Liver (tissue), 9 donors: ENCODE results near the gene TRIM21. TPM values are rescaled to one million over a fixed set of nuclear protein-coding genes. Genes with fewer than 3 reads are reported as not detected.
"Not testable (repeated sequence)": the region's sequence is repeated elsewhere in the genome, so short reads cannot be mapped to it uniquely, and the experiment has no call there.

Experiments
- DNase-seq: peaks from one replicate; pipeline ENCODE4 v3.0.0-alpha.2; 2017; ENCODE audit warnings: low spot score
- H3K27ac ChIP-seq, 2 donors: one replicate each; pipeline ENCODE4 v1.7.0; 2013; ENCODE audit warnings: inconsistent platforms in 2 of 2, low read length in 2 of 2, control low read depth in 1 of 2, low read depth in 1 of 2, mild to moderate bottlenecking in 1 of 2
- H3K27me3 ChIP-seq, 4 donors: one replicate each; pipeline versions ENCODE4 v1.6.1 to v1.7.0; 2013; ENCODE audit warnings: low read length in 3 of 4, inconsistent platforms in 1 of 4, mild to moderate bottlenecking in 1 of 4, moderate library complexity in 1 of 4; ENCODE audit not compliant: control insufficient read depth in 4 of 4, insufficient read depth in 4 of 4
- H3K36me3 ChIP-seq, 4 donors: one replicate each; pipeline versions ENCODE4 v1.6.1 to v1.7.0; 2013; ENCODE audit warnings: low read length in 3 of 4, mild to moderate bottlenecking in 3 of 4, low read depth in 1 of 4, moderate library complexity in 1 of 4; ENCODE audit not compliant: control insufficient read depth in 4 of 4, insufficient read depth in 3 of 4
- H3K4me1 ChIP-seq, 4 donors: one replicate each; pipeline versions ENCODE4 v1.6.1 to v1.7.0; 2013; ENCODE audit warnings: low read length in 3 of 4, mild to moderate bottlenecking in 3 of 4, moderate library complexity in 1 of 4; ENCODE audit not compliant: control insufficient read depth in 4 of 4, insufficient read depth in 4 of 4
- H3K4me3 ChIP-seq, 3 donors: one replicate each; pipeline versions ENCODE4 v1.6.1 to v1.7.0; 2013; ENCODE audit warnings: low read length in 3 of 3, control low read depth in 1 of 3, low read depth in 1 of 3, mild to moderate bottlenecking in 1 of 3
- H3K9ac ChIP-seq, 2 donors: one replicate each; pipeline ENCODE4 v1.7.0; 2013; ENCODE audit warnings: low read length in 2 of 2, mild to moderate bottlenecking in 2 of 2, moderate library complexity in 2 of 2, control low read depth in 1 of 2, low read depth in 1 of 2
- H3K9me3 ChIP-seq, 4 donors: one replicate each; pipeline versions ENCODE4 v1.6.1 to v1.7.0; 2013; ENCODE audit warnings: low read length in 3 of 4; ENCODE audit not compliant: control insufficient read depth in 4 of 4
- EGR1 ChIP-seq, 2 donors: IDR thresholded peaks; 2 replicates each; pipeline ENCODE4 v1.6.1; 2016 to 2018; ENCODE audit warnings: antibody characterized with exemption in 2 of 2, low read depth in 2 of 2
- GABPA ChIP-seq, 2 donors: IDR thresholded peaks in 1 of 2; conservative IDR thresholded peaks in 1 of 2; 2 replicates each; pipeline ENCODE4 v1.6.1; 2016; ENCODE audit warnings: antibody characterized with exemption in 2 of 2, mild to moderate bottlenecking in 1 of 2, moderate library complexity in 1 of 2
- HNF4A ChIP-seq, 2 donors: conservative IDR thresholded peaks; 2 replicates each; pipeline ENCODE4 v1.6.1; 2016; ENCODE audit warnings: antibody characterized with exemption in 2 of 2, mild to moderate bottlenecking in 2 of 2
- HNF4G ChIP-seq: IDR thresholded peaks from 2 replicates; pipeline ENCODE4 v1.6.1; 2016; ENCODE audit warnings: antibody characterized with exemption
- JUND ChIP-seq, 2 donors: IDR thresholded peaks; 2 replicates each; pipeline ENCODE4 v1.6.1; 2016; ENCODE audit warnings: antibody characterized with exemption in 2 of 2
- NR2F2 ChIP-seq: IDR thresholded peaks from 2 replicates; pipeline ENCODE4 v1.6.1; 2016; ENCODE audit warnings: antibody characterized with exemption
- RAD21 ChIP-seq, 2 donors: IDR thresholded peaks; 2 replicates each; pipeline ENCODE4 v1.6.1; 2016; ENCODE audit warnings: antibody characterized with exemption in 2 of 2, mild to moderate bottlenecking in 2 of 2
- RXRA ChIP-seq, 2 donors: IDR thresholded peaks; 2 replicates each; pipeline ENCODE4 v1.6.1; 2017 to 2018; ENCODE audit warnings: antibody characterized with exemption in 2 of 2, mild to moderate bottlenecking in 1 of 2
- SP1 ChIP-seq: IDR thresholded peaks from 2 replicates; pipeline ENCODE4 v1.6.1; 2018; ENCODE audit warnings: antibody characterized with exemption, mild to moderate bottlenecking
- TAF1 ChIP-seq: conservative IDR thresholded peaks from 2 replicates; pipeline ENCODE4 v1.6.1; 2016; ENCODE audit warnings: antibody characterized with exemption, mild to moderate bottlenecking
- YY1 ChIP-seq: IDR thresholded peaks from 2 replicates; pipeline ENCODE4 v1.6.1; 2016; ENCODE audit warnings: antibody characterized with exemption, mild to moderate bottlenecking
- ZBTB33 ChIP-seq: IDR thresholded peaks from 2 replicates; pipeline ENCODE4 v1.6.1; 2016; ENCODE audit warnings: antibody characterized with exemption
- WGBS: extraction: QIAGEN DNeasy Blood & Tissue Kit; methylation state at CpG from one replicate; pipeline ENCODE4 v1.1.7; 2013; 5-methylcytosine and 5-hydroxymethylcytosine counted together
- polyA plus RNA-seq, 2 donors: library from polyadenylated mRNA; stranded (reverse) in 1 of 2; unstranded in 1 of 2; fragments of 200-250 nt in 1 of 2; fragments of >200 nt in 1 of 2; fragmentation: Nextera tagmentation in 1 of 2; extraction: Ambion mirVana in 1 of 2; gene quantifications; one replicate each; pipeline versions ENCODE4 v1.2.1 to v1.2.3, GENCODE V29; 2013 to 2015
- total RNA-seq, 2 donors: library from RNA; depleted of rRNA; stranded (reverse); fragments of >200 nt; gene quantifications; one replicate each; pipeline ENCODE4 v1.2.3, GENCODE V29; 2014
- TF ChIP-seq, protein P1 (sequence below): IDR thresholded peaks from 2 replicates; pipeline ENCODE4 v1.6.1; 2016; ENCODE audit warnings: antibody characterized with exemption
- TF ChIP-seq, protein P2 (sequence below): IDR thresholded peaks from 2 replicates; pipeline ENCODE4 v1.6.1; 2016; ENCODE audit warnings: antibody characterized with exemption, mild to moderate bottlenecking
- TF ChIP-seq, protein P3 (sequence below): IDR thresholded peaks from 2 replicates; pipeline ENCODE4 v1.6.1; 2016; ENCODE audit warnings: antibody characterized with exemption
- TF ChIP-seq, protein P4 (sequence below): fragments of 150-350 bp; IDR thresholded peaks from 2 replicates; pipeline ENCODE4 v1.5.1; 2017; ENCODE audit warnings: improper control_type of control experiment, low read depth, low read length; ENCODE audit not compliant: missing input control
- donor health status: healthy.
- donor health status: healthy.
- donor health status: healthy.
- donor health status: healthy.
- donor health status: healthy.

The TRIM21 gene
- total and polyA plus RNA-seq, 4 donors: 8.0 to 14.9 (median 12.4) TPM

DNA sequence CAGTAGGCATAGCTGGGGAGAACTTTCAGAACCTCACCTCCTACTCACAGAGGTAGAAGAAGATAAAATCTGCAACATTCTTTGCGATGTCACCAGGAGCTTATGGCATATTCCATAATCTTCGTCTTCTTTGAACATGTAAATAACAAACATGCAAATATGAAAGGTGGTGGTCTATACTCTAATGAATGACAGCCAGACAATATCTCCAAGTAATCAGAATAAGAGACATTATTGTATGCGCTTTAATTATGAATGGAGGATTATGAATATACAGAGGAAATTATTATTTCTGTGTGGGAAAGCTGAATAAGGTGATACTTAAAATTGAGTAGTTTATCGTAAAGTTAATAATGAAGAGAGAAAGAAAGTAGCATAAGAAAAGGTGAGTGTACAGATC is 25.2 kb downstream of the TRIM21 start, which contains the start of gene OR52B4:
TSS of gene OR52B4 (minus strand) at position 101 of the 400 bp plus-strand sequence. CDS start at position 10, 91 bp downstream.
- Histone ChIP-seq H3K9ac (no peak within 1 kb of the TSS), H3K36me3 (no peaks in the 10 kb centered on the region), H3K27ac (no peak within 1 kb of the TSS), H3K4me3 (no peak within 1 kb of the TSS), H3K9me3 (no peaks in the 10 kb centered on the region), H3K27me3 (no peaks in the 10 kb centered on the region), H3K4me1 (no peaks in the 10 kb centered on the region)
- no peak for DNase-seq
- 86% methylated on average over 4 of the region's 4 CpGs for WGBS
- TF ChIP-seq HNF4A (conservative IDR thresholded peaks at IDR 0.05) (no peak), RAD21 (IDR thresholded peaks at IDR 0.05) (no peak), EGR1 (IDR thresholded peaks at IDR 0.05; ENCODE audit: low read depth in 2 of 2) (no peak), SP1 (no peak), JUND (IDR thresholded peaks at IDR 0.05) (no peak), YY1 (no peak), HNF4G (no peak), RXRA (IDR thresholded peaks at IDR 0.05) (no peak), ZBTB33 (no peak), GABPA (IDR thresholded peaks at IDR 0.05 in 1 of 2, conservative IDR thresholded peaks at IDR 0.05 in 1 of 2) (no peak), NR2F2 (no peak), TAF1 (no peak)
- TF ChIP-seq, protein P1, sequence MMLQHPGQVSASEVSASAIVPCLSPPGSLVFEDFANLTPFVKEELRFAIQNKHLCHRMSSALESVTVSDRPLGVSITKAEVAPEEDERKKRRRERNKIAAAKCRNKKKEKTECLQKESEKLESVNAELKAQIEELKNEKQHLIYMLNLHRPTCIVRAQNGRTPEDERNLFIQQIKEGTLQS: no peak
- TF ChIP-seq, protein P2, sequence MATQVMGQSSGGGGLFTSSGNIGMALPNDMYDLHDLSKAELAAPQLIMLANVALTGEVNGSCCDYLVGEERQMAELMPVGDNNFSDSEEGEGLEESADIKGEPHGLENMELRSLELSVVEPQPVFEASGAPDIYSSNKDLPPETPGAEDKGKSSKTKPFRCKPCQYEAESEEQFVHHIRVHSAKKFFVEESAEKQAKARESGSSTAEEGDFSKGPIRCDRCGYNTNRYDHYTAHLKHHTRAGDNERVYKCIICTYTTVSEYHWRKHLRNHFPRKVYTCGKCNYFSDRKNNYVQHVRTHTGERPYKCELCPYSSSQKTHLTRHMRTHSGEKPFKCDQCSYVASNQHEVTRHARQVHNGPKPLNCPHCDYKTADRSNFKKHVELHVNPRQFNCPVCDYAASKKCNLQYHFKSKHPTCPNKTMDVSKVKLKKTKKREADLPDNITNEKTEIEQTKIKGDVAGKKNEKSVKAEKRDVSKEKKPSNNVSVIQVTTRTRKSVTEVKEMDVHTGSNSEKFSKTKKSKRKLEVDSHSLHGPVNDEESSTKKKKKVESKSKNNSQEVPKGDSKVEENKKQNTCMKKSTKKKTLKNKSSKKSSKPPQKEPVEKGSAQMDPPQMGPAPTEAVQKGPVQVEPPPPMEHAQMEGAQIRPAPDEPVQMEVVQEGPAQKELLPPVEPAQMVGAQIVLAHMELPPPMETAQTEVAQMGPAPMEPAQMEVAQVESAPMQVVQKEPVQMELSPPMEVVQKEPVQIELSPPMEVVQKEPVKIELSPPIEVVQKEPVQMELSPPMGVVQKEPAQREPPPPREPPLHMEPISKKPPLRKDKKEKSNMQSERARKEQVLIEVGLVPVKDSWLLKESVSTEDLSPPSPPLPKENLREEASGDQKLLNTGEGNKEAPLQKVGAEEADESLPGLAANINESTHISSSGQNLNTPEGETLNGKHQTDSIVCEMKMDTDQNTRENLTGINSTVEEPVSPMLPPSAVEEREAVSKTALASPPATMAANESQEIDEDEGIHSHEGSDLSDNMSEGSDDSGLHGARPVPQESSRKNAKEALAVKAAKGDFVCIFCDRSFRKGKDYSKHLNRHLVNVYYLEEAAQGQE: no peak
- TF ChIP-seq, protein P3, sequence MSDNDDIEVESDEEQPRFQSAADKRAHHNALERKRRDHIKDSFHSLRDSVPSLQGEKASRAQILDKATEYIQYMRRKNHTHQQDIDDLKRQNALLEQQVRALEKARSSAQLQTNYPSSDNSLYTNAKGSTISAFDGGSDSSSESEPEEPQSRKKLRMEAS: no peak
- TF ChIP-seq, protein P4, sequence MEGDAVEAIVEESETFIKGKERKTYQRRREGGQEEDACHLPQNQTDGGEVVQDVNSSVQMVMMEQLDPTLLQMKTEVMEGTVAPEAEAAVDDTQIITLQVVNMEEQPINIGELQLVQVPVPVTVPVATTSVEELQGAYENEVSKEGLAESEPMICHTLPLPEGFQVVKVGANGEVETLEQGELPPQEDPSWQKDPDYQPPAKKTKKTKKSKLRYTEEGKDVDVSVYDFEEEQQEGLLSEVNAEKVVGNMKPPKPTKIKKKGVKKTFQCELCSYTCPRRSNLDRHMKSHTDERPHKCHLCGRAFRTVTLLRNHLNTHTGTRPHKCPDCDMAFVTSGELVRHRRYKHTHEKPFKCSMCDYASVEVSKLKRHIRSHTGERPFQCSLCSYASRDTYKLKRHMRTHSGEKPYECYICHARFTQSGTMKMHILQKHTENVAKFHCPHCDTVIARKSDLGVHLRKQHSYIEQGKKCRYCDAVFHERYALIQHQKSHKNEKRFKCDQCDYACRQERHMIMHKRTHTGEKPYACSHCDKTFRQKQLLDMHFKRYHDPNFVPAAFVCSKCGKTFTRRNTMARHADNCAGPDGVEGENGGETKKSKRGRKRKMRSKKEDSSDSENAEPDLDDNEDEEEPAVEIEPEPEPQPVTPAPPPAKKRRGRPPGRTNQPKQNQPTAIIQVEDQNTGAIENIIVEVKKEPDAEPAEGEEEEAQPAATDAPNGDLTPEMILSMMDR: no peak

DNA sequence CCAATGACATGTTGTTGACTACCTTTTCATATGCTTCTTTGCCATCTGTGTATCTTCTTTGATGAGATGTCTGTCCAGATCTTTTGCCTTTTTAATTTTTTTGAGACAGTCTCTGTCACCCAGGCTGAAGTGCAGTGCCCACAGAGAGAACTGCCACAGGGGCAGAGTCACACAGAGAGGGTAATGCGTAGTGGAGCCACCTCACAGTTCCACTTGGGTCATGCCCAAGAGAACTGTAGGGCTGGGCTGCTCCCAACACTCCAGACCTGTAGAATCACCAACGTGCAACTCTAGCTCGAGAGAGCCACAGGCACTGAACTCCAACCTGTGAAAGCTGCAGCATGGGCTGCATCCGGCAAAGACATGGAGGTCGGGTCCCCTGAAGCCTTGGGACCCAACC is 45.4 kb downstream of the TRIM21 start:
- WGBS: 85% methylated on average over 1 of the region's 5 CpGs

DNA sequence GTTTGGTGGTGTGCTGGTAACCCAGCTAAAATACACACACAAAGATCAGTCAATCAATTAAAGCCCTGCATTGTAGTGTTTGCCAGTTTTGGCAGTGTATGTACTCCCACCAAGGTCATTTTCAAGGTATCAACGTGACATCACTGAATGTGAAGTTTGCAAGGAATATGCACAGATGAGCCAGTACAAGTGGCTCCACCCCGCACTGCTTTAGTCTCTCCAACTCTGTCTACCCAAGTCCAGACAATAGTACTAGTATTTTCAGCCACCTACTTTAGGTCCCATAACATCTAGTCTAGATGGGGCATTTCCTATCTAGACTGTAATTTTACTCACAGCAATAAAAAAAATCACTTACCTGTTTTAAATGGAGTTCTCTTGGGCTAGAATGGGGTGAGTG is 48.1 kb downstream of the TRIM21 start:
- not testable (repeated sequence) for DNase-seq, H3K9me3 ChIP-seq, H3K27ac ChIP-seq, H3K27me3 ChIP-seq, H3K9ac ChIP-seq, H3K36me3 ChIP-seq, H3K4me1 ChIP-seq, H3K4me3 ChIP-seq
- 80% methylated on average over 2 of the region's 2 CpGs for WGBS

More for the DNA sequence above, 45.4 kb downstream of the TRIM21 start:
- H3K27ac ChIP-seq, H3K4me3 ChIP-seq, H3K9ac ChIP-seq, DNase-seq, H3K4me1 ChIP-seq, H3K36me3 ChIP-seq, H3K27me3 ChIP-seq, H3K9me3 ChIP-seq: not testable (repeated sequence)
